Endodermal cell (in vitro differentiated cells): ENCODE data around the gene NRL. TPM values are rescaled to one million over a fixed set of nuclear protein-coding genes. Genes with fewer than 3 reads are reported as not detected.

Experiments used
- DNase-seq: peaks from one replicate; pipeline ENCODE4 v3.0.0-alpha.2; 2017
- H3K27ac ChIP-seq: 2 replicates; pipeline ENCODE4 v1.5.1; 2013; ENCODE audit warnings: mild to moderate bottlenecking, low read depth, low read length, moderate library complexity
- H3K27me3 ChIP-seq: 2 replicates; pipeline ENCODE4 v1.6.1; 2013; ENCODE audit warnings: mild to moderate bottlenecking, low read length, moderate library complexity; ENCODE audit not compliant: insufficient read depth, control insufficient read depth, poor library complexity, severe bottlenecking
- H3K36me3 ChIP-seq: 2 replicates; pipeline ENCODE4 v1.7.0; 2013; ENCODE audit warnings: mild to moderate bottlenecking, low read length, moderate library complexity; ENCODE audit not compliant: control insufficient read depth, insufficient read depth
- H3K4me1 ChIP-seq: one replicate; pipeline ENCODE4 v1.7.0; 2013; ENCODE audit warnings: low read length; ENCODE audit not compliant: control insufficient read depth, insufficient read depth
- H3K4me3 ChIP-seq: 2 replicates; pipeline ENCODE4 v1.5.1; 2013; ENCODE audit warnings: mild to moderate bottlenecking, low read length, moderate library complexity
- H3K9ac ChIP-seq: 2 replicates; pipeline ENCODE4 v1.6.1; 2013; ENCODE audit warnings: mild to moderate bottlenecking, low read length, moderate library complexity; ENCODE audit not compliant: poor library complexity, severe bottlenecking; ENCODE audit errors: extremely low read depth
- H3K9me3 ChIP-seq: 2 replicates; pipeline ENCODE4 v1.6.1; 2013; ENCODE audit warnings: mild to moderate bottlenecking, low read length, moderate library complexity; ENCODE audit not compliant: control insufficient read depth
- H3K27ac Mint-ChIP-seq: 2 replicates; pipeline ENCODE4 v1.8.0; 2020; ENCODE audit warnings: mixed read lengths
- H3K27me3 Mint-ChIP-seq: 2 replicates; pipeline ENCODE4 v1.8.0; 2021; ENCODE audit warnings: mild to moderate bottlenecking, mixed read lengths; ENCODE audit not compliant: insufficient read depth
- H3K36me3 Mint-ChIP-seq: 2 replicates; pipeline ENCODE4 v1.8.0; 2020; ENCODE audit warnings: low read depth, mixed read lengths
- H3K4me1 Mint-ChIP-seq: 2 replicates; pipeline ENCODE4 v1.8.0; 2020; ENCODE audit warnings: mixed read lengths
- H3K4me3 Mint-ChIP-seq: 2 replicates; pipeline ENCODE4 v1.8.0; 2020; ENCODE audit warnings: mild to moderate bottlenecking, moderate library complexity, mixed read lengths
- H3K9me3 Mint-ChIP-seq: 2 replicates; pipeline ENCODE4 v1.8.0; 2020; ENCODE audit warnings: mild to moderate bottlenecking, mixed read lengths
- WGBS, 2 experiments: methylation state at CpG; one replicate each; pipeline versions ENCODE4 v1.1.5 to v1.1.7; 2013; ENCODE audit warnings: missing lambda C conversion rate in 2 of 2, mixed read lengths in 1 of 2; ENCODE audit not compliant: insufficient coverage in 1 of 2, insufficient read length in 1 of 2; 5-methylcytosine and 5-hydroxymethylcytosine counted together
- total RNA-seq, 2 donors: library from RNA; stranded (reverse); fragmentation: NEBNext Ultra II Directional in 1 of 2; extraction: Animal tissue kit (Norgen Biotek cat#: 25700) in 1 of 2; gene quantifications; 2 replicates in 1 of 2; 3 replicates in 1 of 2; pipeline ENCODE4 v1.2.1, GENCODE V29; 2021
- TF ChIP-seq, protein P1 (sequence below): fragments of 200-600 bp; sonication (generic); conservative IDR thresholded peaks from 2 replicates; pipeline ENCODE4 v1.5.0; 2021; ENCODE audit warnings: antibody characterized with exemption, mild to moderate bottlenecking

NRL gene
- total RNA-seq, 2 donors from 2014 or later, result 1.9 TPM

DNA sequence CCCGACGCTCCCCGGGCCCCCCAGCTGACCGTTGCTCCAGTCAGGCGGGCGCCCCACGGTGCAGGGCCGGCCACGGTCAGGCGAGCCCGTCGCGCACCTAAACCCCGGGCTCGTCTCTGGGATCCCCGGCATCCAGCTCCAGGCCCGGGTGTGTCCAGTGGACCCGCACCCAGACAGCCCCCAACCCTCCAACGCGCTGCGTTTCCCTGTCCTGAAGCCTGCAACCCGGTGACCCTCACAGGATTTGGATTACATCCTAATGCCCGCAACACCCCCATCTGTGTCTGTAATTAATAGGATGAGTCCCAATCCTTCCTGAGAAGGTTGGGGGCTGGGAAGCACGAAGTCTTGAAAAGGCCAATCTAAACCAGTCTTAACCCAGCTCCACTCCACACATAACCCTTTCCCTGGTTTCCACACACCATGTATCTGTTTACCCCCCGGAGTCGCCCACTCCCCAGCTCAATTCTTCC lies 33.0 kb downstream of the NRL start:
- DNase-seq, result no peak
- 21 to 67% methylated on average over 4 to 26 of the region's 26 CpGs for WGBS, 2 experiments
- Histone ChIP-seq H3K9ac (no peak overlapping the region), H3K36me3 (no peaks in the 10 kb centered on the region), H3K9me3 (no peaks in the 10 kb centered on the region), H3K27me3 (peaks cover 54% of the 10 kb centered on the region), H3K4me1 (peaks cover 21% of the 10 kb centered on the region), H3K27ac (no peak overlapping the region), H3K4me3 (peak overlapping the region; percentile 80)
- TF ChIP-seq, protein P1, sequence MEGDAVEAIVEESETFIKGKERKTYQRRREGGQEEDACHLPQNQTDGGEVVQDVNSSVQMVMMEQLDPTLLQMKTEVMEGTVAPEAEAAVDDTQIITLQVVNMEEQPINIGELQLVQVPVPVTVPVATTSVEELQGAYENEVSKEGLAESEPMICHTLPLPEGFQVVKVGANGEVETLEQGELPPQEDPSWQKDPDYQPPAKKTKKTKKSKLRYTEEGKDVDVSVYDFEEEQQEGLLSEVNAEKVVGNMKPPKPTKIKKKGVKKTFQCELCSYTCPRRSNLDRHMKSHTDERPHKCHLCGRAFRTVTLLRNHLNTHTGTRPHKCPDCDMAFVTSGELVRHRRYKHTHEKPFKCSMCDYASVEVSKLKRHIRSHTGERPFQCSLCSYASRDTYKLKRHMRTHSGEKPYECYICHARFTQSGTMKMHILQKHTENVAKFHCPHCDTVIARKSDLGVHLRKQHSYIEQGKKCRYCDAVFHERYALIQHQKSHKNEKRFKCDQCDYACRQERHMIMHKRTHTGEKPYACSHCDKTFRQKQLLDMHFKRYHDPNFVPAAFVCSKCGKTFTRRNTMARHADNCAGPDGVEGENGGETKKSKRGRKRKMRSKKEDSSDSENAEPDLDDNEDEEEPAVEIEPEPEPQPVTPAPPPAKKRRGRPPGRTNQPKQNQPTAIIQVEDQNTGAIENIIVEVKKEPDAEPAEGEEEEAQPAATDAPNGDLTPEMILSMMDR, result no peak
- Mint-ChIP-seq H3K4me3 (peak overlapping the region; percentile 61), H3K9me3 (no peaks in the 10 kb centered on the region), H3K27ac (peak overlapping the region; percentile 81), H3K36me3 (no peaks in the 10 kb centered on the region), H3K27me3 (peaks cover 45% of the 10 kb centered on the region), H3K4me1 (peaks cover 39% of the 10 kb centered on the region)

DNA sequence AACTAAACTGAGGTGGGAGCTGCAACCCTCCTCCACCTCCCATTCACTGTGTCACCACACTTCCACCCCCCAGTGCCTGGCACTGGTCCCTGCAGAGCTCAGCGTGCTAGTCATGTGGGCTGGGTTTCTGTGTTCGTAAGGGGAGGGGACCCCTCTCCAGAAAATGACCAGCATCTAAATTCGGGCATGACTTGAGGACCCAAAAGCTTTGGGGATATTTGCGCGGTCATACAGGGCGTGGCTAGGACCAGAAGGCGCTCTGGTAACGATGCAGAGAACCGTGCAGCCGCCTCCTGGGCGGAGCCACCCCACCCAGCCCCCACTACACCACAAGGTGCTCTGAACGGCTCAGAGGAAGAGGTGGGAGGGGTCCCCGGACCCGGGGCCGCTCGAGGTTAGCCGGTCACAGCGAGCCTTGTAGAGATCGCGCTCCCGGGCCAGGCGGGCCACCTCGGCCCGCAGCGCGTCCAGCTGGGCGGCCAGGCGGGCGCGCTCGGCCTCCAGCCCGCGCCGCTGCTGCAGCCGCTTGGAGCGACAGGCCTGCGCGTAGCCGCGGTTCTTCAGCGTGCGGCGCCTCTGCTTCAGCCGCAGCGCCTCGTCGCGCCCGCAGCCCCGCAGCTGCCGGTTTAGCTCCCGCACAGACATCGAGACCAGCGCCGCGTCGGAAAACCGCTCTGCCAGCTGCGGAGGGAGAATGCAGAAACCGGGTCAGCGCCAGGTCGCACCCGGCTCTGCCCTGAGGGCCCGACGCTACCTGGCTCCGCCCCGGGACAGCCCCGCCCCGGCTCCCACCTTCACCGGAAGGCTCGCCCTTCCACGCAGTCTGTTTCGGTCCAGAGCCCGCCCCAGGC lies 33.6 kb downstream of the NRL start:
- Histone ChIP-seq H3K4me1 (peaks cover 19% of the 10 kb centered on the region), H3K36me3 (no peaks in the 10 kb centered on the region), H3K27me3 (peaks cover 54% of the 10 kb centered on the region), H3K9me3 (no peaks in the 10 kb centered on the region), H3K27ac (no peak overlapping the region), H3K4me3 (peak overlapping the region; percentile 80), H3K9ac (no peak overlapping the region)
- TF ChIP-seq, protein P1, result no peak
- H3K4me1 Mint-ChIP-seq, result peaks cover 39% of the 10 kb centered on the region
- H3K9me3 Mint-ChIP-seq, result no peaks in the 10 kb centered on the region
- H3K27ac Mint-ChIP-seq, result peak overlapping the region; percentile 55
- WGBS, 2 experiments, result 1% methylated on average over 49 to 74 of the region's 74 CpGs
- H3K4me3 Mint-ChIP-seq, result peak overlapping the region; percentile 61
- DNase-seq, result peak; percentile 85
- H3K27me3 Mint-ChIP-seq, result peaks cover 47% of the 10 kb centered on the region
- H3K36me3 Mint-ChIP-seq, result no peaks in the 10 kb centered on the region

GRCh38 chr14:24080142-24080530 lies 34.6 kb downstream of the NRL start:
- Mint-ChIP-seq H3K27me3 (peaks cover 49% of the 10 kb centered on the region), H3K36me3 (no peaks in the 10 kb centered on the region), H3K27ac (no peak overlapping the region), H3K4me1 (peaks cover 31% of the 10 kb centered on the region), H3K9me3 (no peaks in the 10 kb centered on the region), H3K4me3 (peak overlapping the region; percentile 61)
- WGBS, 2 experiments, result 72 to 85% methylated on average over 3 to 6 of the region's 6 CpGs
- peak overlapping the region; percentile 49 for H3K27ac ChIP-seq
- H3K27me3 ChIP-seq, result peaks cover 54% of the 10 kb centered on the region
- no peak overlapping the region for H3K4me3 ChIP-seq
- DNase-seq, result no peak
- no peaks in the 10 kb centered on the region for H3K9me3 ChIP-seq
- no peak overlapping the region for H3K9ac ChIP-seq
- peaks cover 16% of the 10 kb centered on the region for H3K4me1 ChIP-seq
- TF ChIP-seq, protein P1, result no peak
- H3K36me3 ChIP-seq, result no peaks in the 10 kb centered on the region
